K562 (cell line): ENCODE data around the gene GLT8D2. TPM values are rescaled to one million over a fixed set of nuclear protein-coding genes. Genes with fewer than 3 reads are reported as not detected.

ENCODE experiments used
- ELF1 ChIP-seq: fragments of 200-800 bp; sonication (Bioruptor generic); IDR thresholded peaks from 2 replicates; pipeline ENCODE4 v1.6.1; 2016; ENCODE audit warnings: missing genetic modification characterization, missing compliant biosample characterization
- HCFC1 ChIP-seq: IDR thresholded peaks from 2 replicates; pipeline ENCODE4 v1.6.1; 2012; ENCODE audit warnings: low read depth, low read length, improper control_type of control experiment
- NCOR1 ChIP-seq: fragments of 450-650 bp; IDR thresholded peaks from 2 replicates; pipeline ENCODE4 v1.6.1; 2016; ENCODE audit warnings: mild to moderate bottlenecking, moderate library complexity
- REST ChIP-seq, 2 experiments: fragments of 450-650 bp; formaldehyde crosslinking in 1 of 2; IDR thresholded peaks; 2 replicates each; pipeline versions ENCODE4 v1.4.0 to v1.6.1; 2014 to 2020; ENCODE audit warnings: mild to moderate bottlenecking in 2 of 2, borderline replicate concordance in 1 of 2, low read depth in 1 of 2
- YY1 ChIP-seq, 3 experiments: IDR thresholded peaks; 2 replicates each; pipeline ENCODE4 v1.6.1; 2011; ENCODE audit warnings: low read length in 2 of 3, mild to moderate bottlenecking in 2 of 3, moderate library complexity in 2 of 3, borderline replicate concordance in 1 of 3, control low read depth in 1 of 3, low read depth in 1 of 3; ENCODE audit not compliant: insufficient read depth in 3 of 3, insufficient replicate concordance in 2 of 3, control insufficient read depth in 1 of 3, insufficient read length in 1 of 3; ENCODE audit errors: extremely low read depth in 1 of 3
- polyA plus RNA-seq, 8 experiments: library from polyadenylated mRNA; depleted of rRNA in 4 of 8; stranded (reverse) in 5 of 8; unstranded in 3 of 8; fragments of >200 nt; fragmentation: Nextera tagmentation in 2 of 8; fragmentation: Illumina TruSeq in 1 of 8; extraction: Ambion mirVana in 2 of 8; extraction: Trizol in 1 of 8; gene quantifications; 2 replicates each; pipeline versions ENCODE4 v1.2.1 to v1.2.3, GENCODE V29; 2011 to 2014; ENCODE audit warnings: inconsistent platforms in 1 of 8, missing spikeins in 1 of 8
- total RNA-seq, 7 experiments: library from RNA; depleted of rRNA in 6 of 7; stranded (reverse); fragments of >200 nt in 6 of 7; fragmentation: Illumina TruSeq in 2 of 7; extraction: Trizol in 2 of 7; gene quantifications; 2 replicates each; pipeline versions ENCODE4 v1.2.1 to v1.2.3, GENCODE V29; 2011 to 2021; ENCODE audit warnings: low replicate concordance in 1 of 7

The GLT8D2 gene
- total and polyA plus RNA-seq, 9 of the 15 experiments (the other 6 are each of a cell fraction or from before 2014, with no cell fraction given): 0.18 to 0.27 (median 0.18) TPM; not detected in 6

- TF ChIP-seq REST (IDR thresholded peaks at IDR 0.05; ENCODE audit: borderline replicate concordance) (peak; percentile 70), REST (CRISPR knock-in tag; IDR thresholded peaks at IDR 0.05; ENCODE audit: low read depth) (0 out of 2 replicates have a peak, but pooled peaks have one; percentile 20), HCFC1 (peak; percentile 71), YY1 (IDR thresholded peaks at IDR 0.05; ENCODE audit: borderline replicate concordance in 1 of 3, control insufficient read depth in 1 of 3, extremely low read depth in 1 of 3, insufficient read depth in 3 of 3, insufficient read length in 1 of 3, insufficient replicate concordance in 2 of 3, low read depth in 1 of 3, low read length in 2 of 3) (peak; percentile 87 to 98 (median 96)), ELF1 (tag) (no peak), NCOR1 (0 out of 2 replicates have a peak, but pooled peaks have one; percentile 43)
Measured at GRCh38 chr12:104064031-104064841, 14.2 kb upstream of the GLT8D2 start, which contains the start of gene HCFC2 (continued).
